ENCODE measurements around the gene PXDN.

GRCh38 chr2:1744446-1745170 lies at the start of gene PXDN:
- TF ChIP-seq CTCF (IDR thresholded peaks at IDR 0.05): peak in 1 of 4 experiments; percentile 5
- peak; percentile 41 to 79 for TF ChIP-seq POLR2A (IDR thresholded peaks at IDR 0.05)
